HG02970 (cell line): ENCODE measurements around the gene SULF2.
"Not testable (repeated sequence)": the region's sequence is repeated elsewhere in the genome, so short reads cannot be mapped to it uniquely, and the experiment has no call there.

ENCODE experiments used
- ATAC-seq: cut with Tn5 transposase; IDR thresholded peaks from one replicate; pipeline ENCODE4 v1.9.1; 2021; ENCODE audit warnings: mild to moderate bottlenecking, moderate library complexity, moderate number of reproducible peaks; ENCODE audit not compliant: unreplicated experiment, low FRiP score

Gene SULF2

GRCh38 chr20:47805951-47806350, 20.7 kb upstream of the SULF2 start:
- ATAC-seq: no peak

DNA sequence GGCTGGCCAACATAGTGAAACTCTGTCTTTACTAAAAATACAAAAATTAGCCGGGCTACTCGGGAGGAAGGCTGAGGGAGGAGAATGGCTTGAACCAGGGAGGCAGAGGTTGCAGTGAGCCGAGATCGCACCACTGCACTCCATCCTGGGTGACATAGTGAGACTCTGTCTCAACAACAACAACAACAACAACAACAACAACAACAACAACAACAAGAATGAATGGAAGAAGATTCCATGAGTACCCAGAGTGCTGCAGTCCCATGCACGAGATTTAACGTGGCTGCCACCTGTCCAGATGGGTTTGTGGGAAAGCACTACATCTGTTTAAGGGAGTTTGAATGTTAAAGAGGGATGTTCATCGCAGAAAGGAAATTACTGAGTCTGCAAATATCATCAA, 19.7 kb upstream of the SULF2 start:
- ATAC-seq: not testable (repeated sequence)

- ATAC-seq: not testable (repeated sequence)
Observed at GRCh38 chr20:47804224-47804825, 19.0 kb upstream of the SULF2 start.

DNA sequence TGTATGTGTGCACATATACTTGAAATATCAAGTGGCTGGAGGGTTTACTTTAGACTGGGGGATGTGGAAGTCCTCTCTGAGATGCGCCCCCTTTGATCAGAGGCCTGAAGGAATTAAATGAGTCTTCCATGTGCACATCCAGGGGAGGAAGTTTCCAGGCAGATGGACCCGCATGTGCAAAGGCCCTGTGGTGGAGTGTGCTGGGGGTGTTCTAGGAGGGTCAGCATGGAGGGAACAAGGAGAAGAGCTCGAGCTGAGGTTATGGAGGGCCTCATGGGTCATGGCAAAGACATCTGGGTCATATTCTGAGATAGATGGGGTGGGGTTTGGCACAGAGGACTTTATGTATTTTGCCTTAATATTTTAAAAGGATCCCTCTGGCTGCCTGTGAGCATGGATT, 17.7 kb upstream of the SULF2 start:
- no peak for ATAC-seq

- no peak for ATAC-seq
Observed at GRCh38 chr20:47802226-47802920, 17.1 kb upstream of the SULF2 start.

DNA sequence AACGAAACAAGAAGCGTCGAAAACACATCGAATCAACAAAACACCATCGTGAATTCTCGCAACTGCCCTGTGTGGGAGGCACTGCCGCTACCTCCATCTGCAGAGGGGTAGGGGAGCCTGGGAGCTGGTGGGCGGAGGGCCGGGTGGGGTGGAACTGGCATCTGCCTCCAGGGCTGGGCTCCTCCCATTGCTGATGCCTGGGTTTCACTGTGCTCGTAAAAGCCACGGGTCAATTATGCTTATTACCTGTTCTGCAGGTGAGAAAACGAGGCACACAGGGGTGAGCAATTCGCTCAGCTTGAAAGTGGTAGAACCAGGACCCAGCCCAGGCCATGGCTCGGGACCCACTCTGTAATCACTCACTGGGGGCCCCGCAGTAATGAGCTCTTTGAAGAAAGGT, 16.5 kb upstream of the SULF2 start:
- no peak for ATAC-seq

DNA sequence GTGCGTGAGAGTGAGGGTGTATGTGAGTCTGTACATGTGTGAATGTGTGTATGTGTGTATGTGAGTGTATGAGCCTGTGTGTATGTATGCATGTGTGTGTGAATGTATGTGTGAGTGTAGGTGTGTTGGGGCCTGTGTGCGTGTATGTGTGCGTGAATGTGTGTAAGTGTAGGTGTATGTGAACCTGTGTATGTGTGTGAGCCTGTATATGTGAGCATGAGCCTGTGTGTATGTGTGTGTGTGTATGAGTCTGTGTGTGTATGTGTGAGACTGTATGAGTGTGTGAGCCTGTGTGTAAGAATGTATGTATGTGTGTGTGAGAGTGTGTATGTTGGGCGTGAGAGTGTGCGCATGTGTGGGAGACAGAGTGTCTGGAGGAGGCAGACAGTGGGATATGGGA, 15.8 kb upstream of the SULF2 start:
- ATAC-seq: no peak

DNA sequence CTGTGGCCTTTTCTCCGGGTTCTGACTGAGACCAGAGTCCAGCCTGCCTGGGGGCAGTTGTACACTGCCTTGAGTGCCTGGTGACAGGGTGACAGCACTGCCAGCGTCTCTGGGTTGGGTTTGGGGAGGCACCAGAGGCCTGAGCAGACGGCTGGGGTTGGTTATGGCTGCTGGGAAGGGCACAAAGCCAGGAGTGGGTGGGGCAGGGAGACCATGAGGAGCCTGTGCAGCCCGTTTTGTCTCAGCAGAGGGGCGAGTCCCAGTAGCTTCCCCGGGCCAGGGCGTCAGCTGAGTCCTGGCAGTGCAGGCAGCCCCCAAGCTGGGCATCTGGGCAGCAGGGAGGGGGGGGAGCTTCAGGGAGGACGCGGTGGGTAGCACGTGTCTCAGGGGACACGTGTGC, 15.3 kb upstream of the SULF2 start:
- no peak for ATAC-seq

DNA sequence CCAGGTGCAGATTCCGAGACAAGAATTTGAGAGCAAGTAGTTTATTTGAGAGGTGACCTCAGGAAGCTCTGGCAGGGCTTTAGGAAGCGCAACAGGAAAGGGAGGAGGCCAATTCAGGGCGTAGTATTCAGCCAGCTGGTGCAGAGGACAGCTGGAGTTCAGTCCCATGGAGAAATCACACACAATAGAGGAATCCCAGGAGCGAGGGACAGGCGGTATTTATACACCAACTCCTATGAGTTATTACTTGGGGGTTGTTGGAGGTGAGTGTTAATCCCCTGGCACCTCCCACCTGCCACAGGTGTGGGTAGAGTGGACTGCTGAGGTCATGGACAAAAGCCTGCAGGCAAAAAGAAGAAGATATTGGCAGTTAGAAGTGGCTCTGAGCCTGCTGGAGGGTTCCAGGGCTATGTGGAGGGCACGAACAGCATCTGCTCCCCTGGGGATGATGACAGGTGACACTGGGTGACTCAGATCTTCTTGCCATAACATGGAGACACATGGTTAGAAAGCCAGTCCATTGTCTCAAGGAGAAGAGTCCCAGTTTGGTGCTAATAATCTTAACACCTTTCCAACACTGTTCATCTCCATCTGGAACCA, 13.9 kb upstream of the SULF2 start:
- no peak for ATAC-seq

DNA sequence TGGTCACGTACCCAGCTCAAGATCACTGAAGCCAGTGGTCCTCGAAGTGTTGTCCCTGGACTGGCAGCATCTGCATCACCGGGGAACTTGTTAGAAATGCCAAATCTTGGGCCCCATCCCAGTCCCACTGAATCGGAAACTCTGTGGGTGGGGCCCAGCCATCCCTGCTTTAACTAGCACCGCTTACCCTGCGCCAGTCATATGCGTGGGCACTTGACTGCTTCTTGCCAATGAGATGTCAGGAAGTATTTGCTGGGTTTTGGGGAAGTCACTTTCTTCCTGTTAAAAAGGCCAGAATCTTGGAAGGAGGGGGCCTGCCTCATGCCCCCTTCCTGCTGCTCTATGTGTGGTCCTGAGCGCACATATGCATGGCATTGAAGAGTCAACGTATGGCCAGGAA, 11.7 kb upstream of the SULF2 start:
- ATAC-seq: no peak

DNA sequence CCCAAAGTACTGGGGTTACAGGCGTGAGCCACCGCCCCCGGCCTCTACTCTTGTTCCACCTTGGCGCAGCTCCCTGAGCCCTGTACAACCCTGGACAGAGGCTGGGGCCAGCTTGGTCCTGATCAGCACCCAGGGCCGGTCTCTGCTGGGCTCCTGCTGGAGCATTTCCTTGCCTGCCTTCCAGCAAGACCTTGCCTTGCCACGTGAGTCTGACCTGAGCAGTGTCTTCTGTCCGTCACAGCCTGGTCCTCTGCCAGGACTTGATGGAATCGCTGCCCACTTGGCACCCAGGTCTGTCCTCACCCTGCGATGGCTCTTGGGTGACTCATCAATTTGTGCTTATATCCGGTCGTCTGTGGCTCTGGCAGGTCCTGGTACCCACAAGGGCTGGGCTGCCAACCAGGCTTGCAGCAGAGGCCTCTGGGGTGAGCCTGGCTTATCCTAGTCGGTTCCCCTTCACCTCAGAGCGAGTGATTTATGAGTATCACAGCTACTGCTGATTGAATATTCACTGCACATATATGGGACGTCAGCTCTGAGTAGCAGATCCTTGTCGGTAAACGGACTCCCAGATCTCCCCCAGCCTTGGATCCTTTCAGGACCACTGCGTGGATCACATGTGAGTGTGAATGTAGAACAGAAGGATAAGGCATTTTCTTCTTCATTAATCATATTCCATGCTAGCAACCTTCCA, 10.1 kb upstream of the SULF2 start:
- no peak for ATAC-seq

DNA sequence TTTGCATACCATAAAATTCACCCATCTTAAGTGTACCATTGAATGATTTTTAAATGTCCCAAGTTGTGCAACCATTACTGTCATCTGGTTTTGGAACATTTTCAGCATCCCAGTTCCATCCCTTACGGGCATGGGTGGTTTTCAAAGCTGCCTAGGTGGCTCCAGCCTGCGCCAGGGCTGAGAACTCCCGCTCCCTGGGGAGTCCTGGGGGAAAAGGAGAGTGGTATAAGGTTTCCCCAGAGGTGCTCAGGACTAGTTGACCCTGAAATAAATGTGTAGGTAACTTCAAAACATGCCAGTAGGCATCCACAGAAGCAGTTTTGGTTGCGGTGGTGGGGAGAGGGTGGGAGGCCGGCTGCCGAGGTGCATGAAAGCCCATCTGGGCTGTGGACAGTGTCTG, 9.0 kb upstream of the SULF2 start:
- not testable (repeated sequence) for ATAC-seq

- ATAC-seq: no peak
Observed at GRCh38 chr20:47792021-47792618, 6.8 kb upstream of the SULF2 start.

GRCh38 chr20:47791084-47791599, 5.9 kb upstream of the SULF2 start:
- ATAC-seq: no peak

DNA sequence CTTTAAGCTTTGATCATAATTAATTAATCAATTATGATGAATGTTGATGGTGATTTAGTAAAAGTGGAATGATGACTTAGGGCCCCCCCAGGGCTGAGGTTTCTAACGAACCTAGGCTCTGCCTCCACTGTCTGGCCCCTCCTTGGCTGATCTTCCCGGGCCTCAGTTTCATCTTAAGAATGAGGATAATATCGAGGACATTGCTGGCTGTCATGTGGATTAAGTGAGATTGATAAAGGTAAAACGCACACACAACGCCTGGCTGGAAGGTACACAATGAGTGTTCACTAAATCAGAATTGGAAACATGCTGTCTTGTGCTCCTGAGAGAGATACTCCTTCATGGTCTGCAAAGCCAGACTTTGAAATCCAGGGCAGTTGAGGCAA, 5.3 kb upstream of the SULF2 start:
- no peak for ATAC-seq

DNA sequence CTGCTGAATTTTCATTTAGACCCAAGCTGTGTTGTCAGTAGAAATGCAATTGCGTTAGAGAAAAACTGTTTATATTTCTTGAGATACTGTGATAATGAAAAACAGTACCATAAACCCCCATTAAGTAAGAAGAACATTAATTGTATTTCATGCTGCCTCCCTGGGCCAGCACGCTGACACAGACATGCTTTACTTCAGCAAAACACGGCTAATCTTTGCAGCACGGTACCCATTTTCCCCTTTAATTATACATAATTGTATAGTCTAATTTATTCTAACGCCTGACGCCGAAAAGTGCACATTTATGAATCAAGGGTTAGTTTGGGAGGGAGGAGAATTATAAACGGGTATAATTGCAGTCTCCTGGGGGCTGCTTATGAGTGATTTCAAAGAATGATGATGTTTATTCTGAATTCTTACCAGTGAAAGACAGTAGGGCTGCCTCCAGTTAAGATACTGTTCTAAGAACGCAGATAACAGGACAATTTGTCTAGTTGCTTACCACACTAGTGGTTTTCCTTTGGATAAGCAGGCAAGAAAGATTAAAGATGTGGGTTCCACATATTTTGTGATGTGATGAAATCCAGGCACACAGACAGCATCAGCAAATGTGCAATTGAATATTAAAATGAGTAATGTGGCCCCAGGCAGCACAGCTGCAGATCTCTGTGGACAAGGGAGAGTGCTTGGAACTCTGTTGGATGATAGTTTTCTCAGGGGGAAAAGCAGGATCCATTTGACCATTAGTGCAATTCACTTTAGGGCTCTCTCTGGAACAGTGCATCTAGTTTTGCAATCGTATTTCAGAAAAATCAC, 4.7 kb upstream of the SULF2 start:
- ATAC-seq: no peak

GRCh38 chr20:47789081-47789763, 3.9 kb upstream of the SULF2 start:
- ATAC-seq: no peak

DNA sequence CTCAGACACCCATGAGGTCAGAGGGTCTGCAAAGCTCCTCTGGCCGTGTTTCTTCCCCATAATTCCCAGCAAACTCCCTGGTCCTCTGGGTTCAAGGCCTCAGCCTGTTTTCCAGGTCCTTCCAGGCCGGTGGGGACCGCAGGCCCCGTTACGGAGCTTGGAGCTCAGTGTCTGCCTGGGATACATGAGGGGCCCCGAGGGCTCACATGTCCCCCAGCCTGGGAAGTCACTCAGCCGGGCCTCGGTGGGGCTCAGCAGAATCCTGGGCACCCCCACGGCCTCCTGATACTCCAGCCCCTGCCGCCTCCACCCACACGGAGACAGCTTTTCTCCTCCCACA, 3.4 kb upstream of the SULF2 start:
- ATAC-seq: no peak

GRCh38 chr20:47786765-47787107, 1.5 kb upstream of the SULF2 start:
- ATAC-seq: no peak
